OCI-M1 (cell line): Measurements from ENCODE around the gene CBFA2T3.

ENCODE experiments used
- DNase-seq: peaks from one replicate; lab custom pipeline; 2025; lab: John Stamatoyannopoulos, UW

Gene CBFA2T3

GRCh38 chr16:88939245-88939971, 37.6 kb downstream of the CBFA2T3 start:
- DNase-seq = no peak

DNA sequence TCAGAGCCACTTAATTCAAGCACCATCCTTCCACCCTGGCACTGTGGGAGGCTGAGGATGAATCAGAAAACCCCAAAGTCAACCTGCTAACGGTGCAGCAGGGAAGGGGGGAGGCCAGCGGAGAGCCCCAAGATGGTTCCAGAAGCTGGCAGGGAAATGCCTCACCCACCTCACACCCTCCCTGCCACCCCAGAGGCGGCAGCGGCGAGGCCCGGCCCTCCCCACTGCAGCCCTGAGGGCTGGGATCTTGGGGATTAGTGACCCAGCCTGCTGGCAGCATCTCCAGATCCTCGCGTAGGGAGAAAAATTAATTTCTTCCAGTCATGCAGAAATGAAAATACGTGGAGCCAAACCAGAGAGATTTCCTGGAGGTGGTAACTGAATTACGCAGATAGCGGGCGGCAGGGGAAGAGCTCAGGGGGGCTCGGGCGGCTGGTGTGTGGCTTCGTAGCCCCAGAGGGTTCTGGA, 38.2 kb downstream of the CBFA2T3 start:
- DNase-seq = no peak

DNA sequence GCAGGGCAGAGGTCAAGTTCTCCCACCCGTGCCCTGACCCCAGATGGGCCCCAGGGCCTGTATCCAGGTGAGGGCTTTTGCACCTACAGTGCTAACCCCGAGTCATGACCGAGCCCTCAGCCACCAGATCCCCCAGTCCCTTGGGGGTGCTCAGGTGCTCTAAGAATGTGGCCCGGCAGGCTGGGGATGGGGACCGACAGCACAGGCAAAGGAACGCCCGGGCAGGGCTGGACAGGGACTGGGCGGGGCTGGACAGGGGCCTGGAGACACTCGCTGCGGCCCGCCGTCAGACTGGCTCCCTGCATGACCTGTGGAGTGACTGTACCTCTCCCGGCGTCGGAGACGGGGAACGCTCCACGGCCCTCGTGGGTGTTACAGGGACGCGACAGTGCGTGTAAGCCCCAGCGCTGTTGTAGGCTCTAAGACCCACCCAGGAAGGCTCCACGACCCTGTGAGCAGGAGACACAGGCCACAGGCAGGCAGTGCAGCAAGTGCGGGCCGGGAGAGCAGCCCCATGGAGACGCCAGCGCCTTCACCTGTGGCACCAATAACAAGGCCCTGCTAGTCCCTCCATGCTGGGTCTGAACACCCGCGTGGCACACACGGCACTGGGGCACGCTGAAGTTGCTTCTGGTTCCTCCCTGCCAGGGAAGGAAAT, 38.8 kb downstream of the CBFA2T3 start:
- DNase-seq = no peak

DNA sequence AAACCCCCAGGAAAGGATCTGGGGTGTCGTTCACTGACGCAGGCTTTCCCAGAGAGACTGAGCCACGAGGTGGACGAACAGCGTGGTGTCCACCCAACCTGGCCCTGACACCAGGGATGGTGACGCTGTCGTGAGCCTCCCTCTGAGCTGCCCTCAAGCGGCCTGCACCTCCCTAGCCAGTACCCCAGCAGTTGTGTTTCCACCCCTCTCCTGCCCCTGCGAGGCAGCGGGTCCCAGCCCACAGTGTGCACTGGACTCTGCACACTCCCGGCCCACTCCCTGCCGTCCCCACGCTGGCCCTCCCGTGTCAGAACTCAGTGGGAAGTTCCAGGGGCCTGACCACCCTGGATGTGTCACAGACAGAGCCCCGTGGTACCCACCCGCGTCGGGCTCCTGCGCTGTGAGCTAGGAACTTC, 39.8 kb downstream of the CBFA2T3 start:
- no peak for DNase-seq

GRCh38 chr16:88936556-88937205, 40.3 kb downstream of the CBFA2T3 start:
- DNase-seq = no peak

- DNase-seq = no peak
Observed at GRCh38 chr16:88936008-88936555, 40.9 kb downstream of the CBFA2T3 start.

GRCh38 chr16:88934066-88934667, 42.8 kb downstream of the CBFA2T3 start:
- no peak for DNase-seq

- no peak for DNase-seq
Observed at GRCh38 chr16:88932929-88933328, 44.1 kb downstream of the CBFA2T3 start.

DNA sequence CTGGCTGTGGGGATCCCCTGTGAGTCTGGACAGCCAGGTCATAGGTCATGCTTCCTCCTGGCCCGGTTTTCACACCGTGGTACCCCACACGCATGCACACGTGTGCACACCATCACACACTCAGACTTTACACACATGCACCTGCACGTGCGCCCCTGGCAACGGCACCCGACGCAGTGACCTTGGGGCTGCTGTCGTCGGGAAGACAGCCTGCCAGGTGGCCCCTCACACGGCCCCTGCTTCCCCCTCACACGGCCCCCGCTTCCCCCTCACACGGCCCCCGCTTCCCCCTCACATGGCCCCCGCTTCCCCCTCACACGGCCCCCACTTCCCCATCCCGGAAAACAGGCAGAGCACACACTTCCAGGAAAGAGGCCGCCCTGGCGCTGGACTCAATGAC, 45.1 kb downstream of the CBFA2T3 start:
- no peak for DNase-seq

DNA sequence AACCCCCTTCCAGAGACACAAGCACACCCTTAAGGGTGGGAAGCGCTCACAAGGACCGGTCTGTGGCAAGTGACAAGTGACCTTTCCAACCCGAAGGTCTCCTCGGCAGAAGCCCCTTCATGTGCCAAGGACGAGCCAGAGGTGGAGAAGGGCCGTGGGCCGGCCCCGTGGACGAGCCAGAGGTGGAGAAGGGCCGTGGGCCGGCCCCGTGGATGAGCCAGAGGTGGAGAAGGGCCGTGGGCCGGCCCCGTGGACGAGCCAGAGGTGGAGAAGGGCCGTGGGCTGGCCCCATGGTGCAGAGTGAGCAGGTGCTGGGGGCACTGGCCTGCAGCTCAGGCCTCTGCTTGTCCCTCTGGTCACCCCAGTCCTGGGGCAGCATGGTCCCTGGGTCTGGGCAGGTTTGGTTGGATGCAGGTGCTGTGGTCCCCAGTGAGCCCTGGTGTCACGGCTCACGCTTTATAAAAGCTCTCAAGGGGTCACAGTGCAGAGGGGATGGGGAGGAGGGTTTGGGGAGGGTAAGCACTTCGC, 45.6 kb downstream of the CBFA2T3 start:
- no peak for DNase-seq

DNA sequence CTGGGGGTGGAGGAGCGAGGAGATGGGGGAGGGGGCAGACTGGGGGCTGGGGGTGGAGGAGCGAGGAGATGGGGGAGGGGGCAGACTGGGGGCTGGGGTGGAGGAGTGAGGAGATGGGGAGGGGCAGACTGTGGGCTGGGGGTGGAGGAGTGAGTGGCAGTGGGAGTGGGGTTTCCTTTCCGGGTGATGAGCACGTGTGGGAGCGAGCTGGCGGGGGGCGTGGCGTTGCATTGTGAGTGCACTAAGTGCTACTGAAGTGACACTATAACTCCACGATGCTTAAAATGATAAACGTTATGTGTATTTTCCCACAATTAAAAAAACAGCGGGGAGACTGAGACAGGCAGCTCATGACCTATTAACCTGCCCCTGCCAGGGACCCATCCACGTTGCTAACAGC, 46.3 kb downstream of the CBFA2T3 start:
- no peak for DNase-seq

GRCh38 chr16:88929091-88929445, 47.9 kb downstream of the CBFA2T3 start:
- DNase-seq = no peak

DNA sequence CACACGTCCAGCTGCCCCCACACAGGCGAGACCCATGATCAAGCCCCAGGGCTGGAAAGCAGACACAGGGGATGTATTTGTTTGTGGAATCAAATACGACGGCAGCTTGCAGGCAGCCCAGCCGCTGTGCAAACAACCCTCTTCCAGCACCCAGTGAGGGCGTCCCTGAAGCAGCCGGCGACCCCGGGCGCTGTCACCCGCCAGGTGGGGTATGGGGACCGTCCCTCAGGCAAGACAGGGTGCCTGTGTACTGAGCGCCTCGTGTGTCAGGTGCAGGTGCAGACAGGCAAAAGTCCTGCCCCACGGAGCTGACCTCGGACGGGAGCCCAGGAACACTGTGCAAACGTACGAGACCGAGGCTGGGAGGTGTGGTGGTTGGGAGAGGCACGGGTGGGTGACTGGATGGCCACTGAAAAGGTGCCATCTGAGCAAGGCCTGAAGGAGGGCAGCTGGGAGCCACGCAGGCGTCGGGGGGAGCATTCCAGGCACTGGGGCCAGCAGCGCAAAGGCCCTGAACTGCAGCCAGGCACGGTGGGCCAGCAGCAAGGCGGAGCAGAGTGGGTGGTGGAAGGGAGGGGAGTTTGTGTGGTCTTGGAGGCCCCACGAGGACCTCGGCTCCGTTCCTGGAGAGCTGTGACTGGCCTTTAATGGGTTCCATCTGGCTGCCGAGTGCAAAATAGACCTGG, 48.5 kb downstream of the CBFA2T3 start:
- no peak for DNase-seq

DNA sequence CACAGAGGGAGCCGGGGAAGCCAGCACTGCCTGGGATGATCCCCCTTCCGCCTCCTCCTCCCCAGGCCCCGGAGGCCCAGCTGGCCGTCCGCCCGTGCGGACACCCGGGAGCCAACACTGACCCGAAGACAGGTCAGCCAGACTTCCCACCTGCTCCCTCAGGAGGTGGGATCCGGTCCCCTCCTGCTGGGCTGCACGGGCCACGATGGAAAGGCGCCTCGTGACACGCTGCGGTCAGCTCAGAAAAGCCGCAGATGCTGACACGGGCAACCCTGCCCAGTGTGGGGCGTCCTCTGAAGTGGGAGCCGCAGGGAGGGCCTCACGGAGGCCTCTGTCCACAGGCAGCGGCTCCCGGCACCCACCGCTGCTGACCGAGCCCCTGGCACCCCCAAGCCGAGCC, 49.3 kb downstream of the CBFA2T3 start:
- DNase-seq = no peak

GRCh38 chr16:88927010-88927409, 50.0 kb downstream of the CBFA2T3 start:
- DNase-seq = no peak

DNA sequence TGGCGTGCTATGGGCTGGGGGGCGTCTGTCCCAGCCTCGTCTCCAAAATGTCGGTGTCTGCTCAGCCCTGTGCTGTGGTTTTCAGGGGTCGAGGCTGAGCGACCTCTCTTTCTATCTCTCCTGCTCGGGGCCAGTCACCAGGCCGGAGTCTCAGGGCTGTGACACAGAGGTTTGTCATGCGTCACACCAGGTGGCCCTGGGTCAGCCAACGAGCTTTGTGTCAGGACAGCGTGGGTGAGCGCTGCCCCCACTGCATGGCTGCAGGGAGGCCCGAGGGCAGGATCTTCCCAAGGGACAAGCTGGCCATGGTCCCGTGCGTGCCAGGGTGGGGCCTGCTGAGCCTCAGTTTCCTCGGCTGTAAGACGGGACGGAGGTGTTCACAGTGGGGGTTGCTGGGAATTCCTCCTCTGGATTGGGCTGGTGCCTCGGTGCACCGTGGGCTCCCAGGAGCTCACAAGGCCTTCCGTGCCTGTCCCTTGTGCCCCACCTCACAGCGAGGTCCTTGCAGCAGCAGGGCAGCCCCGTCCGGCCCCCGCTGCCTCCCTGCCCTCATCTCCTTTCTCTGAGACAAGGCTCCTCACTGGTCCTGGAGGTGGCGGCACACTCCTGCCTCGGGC, 50.5 kb downstream of the CBFA2T3 start:
- no peak for DNase-seq

DNA sequence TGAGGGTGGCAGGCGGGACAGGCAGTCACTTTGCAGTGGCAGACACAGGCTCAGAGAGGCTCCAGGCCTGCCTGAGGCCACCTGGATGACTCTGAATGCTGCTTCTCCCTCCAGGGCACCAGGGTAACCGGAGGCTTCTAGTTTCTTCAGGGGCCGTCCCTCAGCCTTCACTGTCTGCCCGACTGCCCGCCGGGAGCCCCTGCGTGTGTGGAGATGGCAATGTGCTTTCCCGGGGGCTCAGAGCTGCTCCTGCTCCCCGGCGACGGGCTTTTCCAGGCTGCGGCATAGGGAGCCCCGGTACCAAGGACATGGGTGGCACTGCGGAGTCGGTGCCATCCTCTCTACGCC, 51.5 kb downstream of the CBFA2T3 start:
- DNase-seq = no peak

GRCh38 chr16:88924834-88925539, 52.0 kb downstream of the CBFA2T3 start:
- DNase-seq = no peak

GRCh38 chr16:88923926-88924833, 52.8 kb downstream of the CBFA2T3 start:
- no peak for DNase-seq

DNA sequence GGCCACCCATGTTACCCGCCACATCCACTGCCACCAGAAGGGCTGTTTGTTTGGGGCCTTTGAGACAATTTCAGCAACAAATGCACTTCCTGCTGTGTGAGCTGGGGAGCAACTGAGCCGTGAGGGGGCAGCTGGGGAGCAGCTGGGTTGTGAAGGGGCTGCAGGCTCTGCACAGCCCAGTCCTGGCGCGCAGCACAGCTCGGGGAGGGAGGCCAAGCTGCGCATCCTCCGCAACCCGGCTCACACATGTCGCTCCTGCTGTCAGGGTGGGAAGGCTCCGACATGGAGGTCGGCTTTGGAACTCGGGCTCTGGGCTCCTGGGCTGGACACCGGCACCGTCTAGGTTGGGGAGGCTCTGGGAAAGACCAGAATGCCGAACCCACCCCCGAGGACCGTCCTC, 53.6 kb downstream of the CBFA2T3 start:
- DNase-seq = no peak
